CD4-positive, alpha-beta memory T cell (primary cell): ENCODE data around the gene LNPEP. TPM values are rescaled to one million over a fixed set of nuclear protein-coding genes. Genes with fewer than 3 reads are reported as not detected.

Experiments
- CTCF ChIA-PET: fragments of 350-600 bp; sonication (Branson Sonifier 250); formaldehyde crosslinking; loops from one replicate; lab custom pipeline; 2021; ENCODE audit warnings: inconsistent platforms; ENCODE audit not compliant: partially characterized antibody; lab: Charles Lee
- POLR2A ChIA-PET: fragments of 350-600 bp; sonication (Branson Sonifier 250); formaldehyde crosslinking; loops from one replicate; lab custom pipeline; 2021; ENCODE audit not compliant: partially characterized antibody; lab: Charles Lee
- DNase-seq, 5 donors: peaks; one replicate each; pipeline versions ENCODE4 v3.0.0 to v3.0.0-alpha.2; 2020 to 2022; ENCODE audit warnings: mixed read lengths in 1 of 5
- H3K27ac ChIP-seq: one replicate; pipeline ENCODE4 v1.7.0; 2013; ENCODE audit warnings: low read depth, low read length
- H3K27me3 ChIP-seq: 2 replicates; pipeline ENCODE4 v1.7.0; 2013; ENCODE audit warnings: mild to moderate bottlenecking, low read length, moderate library complexity; ENCODE audit not compliant: insufficient read depth
- H3K36me3 ChIP-seq: 2 replicates; pipeline ENCODE4 v1.7.0; 2013; ENCODE audit warnings: mild to moderate bottlenecking, low read length, moderate library complexity; ENCODE audit not compliant: insufficient read depth
- H3K4me1 ChIP-seq: 2 replicates; pipeline ENCODE4 v1.7.0; 2013; ENCODE audit warnings: mild to moderate bottlenecking, low read length, moderate library complexity; ENCODE audit not compliant: insufficient read depth
- H3K4me3 ChIP-seq, 2 donors: one replicate each; pipeline ENCODE4 v1.7.0; 2013; ENCODE audit warnings: low read length in 2 of 2, mild to moderate bottlenecking in 1 of 2
- H3K9me3 ChIP-seq, 2 donors: one replicate each; pipeline ENCODE4 v1.7.0; 2013; ENCODE audit warnings: low read length in 2 of 2, control low read depth in 1 of 2; ENCODE audit not compliant: control insufficient read depth in 1 of 2
- H3K27ac Mint-ChIP-seq, 7 donors: one replicate each; pipeline ENCODE4 v1.8.0; 2020 to 2021; ENCODE audit warnings: mixed read lengths in 7 of 7, mild to moderate bottlenecking in 6 of 7, inconsistent platforms in 3 of 7, moderate library complexity in 3 of 7
- H3K27me3 Mint-ChIP-seq, 2 donors: one replicate each; pipeline ENCODE4 v1.8.0; 2020 to 2021; ENCODE audit warnings: mixed read lengths in 2 of 2
- H3K36me3 Mint-ChIP-seq, 2 donors: one replicate each; pipeline ENCODE4 v1.8.0; 2020 to 2021; ENCODE audit warnings: mixed read lengths in 2 of 2, inconsistent platforms in 1 of 2, mild to moderate bottlenecking in 1 of 2
- H3K4me1 Mint-ChIP-seq, 4 donors: one replicate each; pipeline ENCODE4 v1.8.0; 2020 to 2021; ENCODE audit warnings: mixed read lengths in 4 of 4, mild to moderate bottlenecking in 1 of 4
- H3K4me3 Mint-ChIP-seq, 8 donors: one replicate each; pipeline ENCODE4 v1.8.0; 2020 to 2021; ENCODE audit warnings: mixed read lengths in 8 of 8, mild to moderate bottlenecking in 7 of 8, moderate library complexity in 6 of 8, inconsistent platforms in 3 of 8
- H3K9me3 Mint-ChIP-seq, 8 donors: one replicate each; pipeline ENCODE4 v1.8.0; 2020 to 2021; ENCODE audit warnings: mixed read lengths in 8 of 8, mild to moderate bottlenecking in 5 of 8, inconsistent platforms in 3 of 8, moderate library complexity in 1 of 8
- intact Hi-C: fragments of 100-400 bp; cut with micrococcal nuclease; formaldehyde crosslinking; loops from one replicate; pipeline ENCODE4 v1.15.1; 2023
- polyA plus RNA-seq, 2 donors: library from polyadenylated mRNA; unstranded; fragments of 300-500 nt; fragmentation: Illumina TruSeq; gene quantifications; one replicate each; pipeline ENCODE4 v1.2.3, GENCODE V29; 2021
- total RNA-seq, 2 experiments: library from RNA; stranded (reverse); gene quantifications; one replicate each; pipeline ENCODE4 v1.2.3, GENCODE V29; 2021

LNPEP gene
- total and polyA plus RNA-seq, 4 experiments from 2014 or later = 23.5 to 97.3 (median 65.5) TPM

DNA sequence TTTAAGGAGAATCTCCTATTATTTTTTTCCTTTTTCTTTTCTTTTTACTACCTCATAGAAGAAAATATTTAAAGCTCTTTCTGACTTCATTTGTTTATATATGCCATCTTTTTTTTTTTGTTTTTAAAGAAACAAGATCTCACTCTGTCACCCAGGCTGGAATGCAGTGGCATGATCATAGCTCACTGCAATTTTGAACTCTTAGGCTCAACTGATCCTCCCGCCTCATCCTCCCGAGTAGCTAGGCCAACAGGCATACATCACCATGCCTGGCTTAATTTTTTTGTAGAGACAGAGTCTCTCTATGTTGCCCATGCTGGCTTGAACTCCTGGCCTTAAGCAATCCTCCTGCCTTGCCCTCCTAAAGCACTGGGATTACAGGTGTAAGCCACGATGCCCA, 59.5 kb downstream of the LNPEP start:
- no peaks in the 10 kb centered on the region for H3K9me3 Mint-ChIP-seq
- H3K9me3 ChIP-seq = no peaks in the 10 kb centered on the region
- POLR2A ChIA-PET = no interaction called here
- no peak overlapping the region for H3K4me3 ChIP-seq
- CTCF ChIA-PET = interaction anchor here (1.1 kb wide), 1 partner anchor 128 kb away, joined by 3 read pairs; no protein-coding TSS in a partner anchor
- no peaks in the 10 kb centered on the region for H3K4me1 ChIP-seq
- peak overlapping the region in 4 of 7 donors; percentile 36 to 82 (median 44) for H3K27ac Mint-ChIP-seq
- H3K27me3 ChIP-seq = no peaks in the 10 kb centered on the region
- intact Hi-C loops = loop anchor here (2.0 to 5.0 kb wide), 2 partner anchors 15 to 167 kb away; no protein-coding TSS in a partner anchor
- no peak overlapping the region for H3K4me3 Mint-ChIP-seq
- no peak overlapping the region for H3K27ac ChIP-seq
- H3K27me3 Mint-ChIP-seq = no peaks in the 10 kb centered on the region
- H3K36me3 Mint-ChIP-seq = peaks cover 53 to 60% of the 10 kb centered on the region in 2 donors
- H3K36me3 ChIP-seq = peaks cover 56% of the 10 kb centered on the region
- DNase-seq = no peak
- peaks cover 11 to 27% (median 19%) of the 10 kb centered on the region in 4 donors for H3K4me1 Mint-ChIP-seq

GRCh38 chr5:96997265-96997859, 61.5 kb downstream of the LNPEP start:
- no peak overlapping the region for H3K4me3 Mint-ChIP-seq
- H3K4me3 ChIP-seq = no peak overlapping the region
- CTCF ChIA-PET = interaction anchor here (1.0 to 2.6 kb wide), 18 partner anchors 10 to 245 kb away, joined by 3 to 14 read pairs (median 4); partner anchors contain the start of genes ERAP2 and LNPEP
- H3K36me3 Mint-ChIP-seq = peaks cover 38 to 50% of the 10 kb centered on the region in 2 donors
- H3K9me3 ChIP-seq = no peaks in the 10 kb centered on the region
- peak in 4 of 5 donors; percentile 14 to 24 (median 18) for DNase-seq
- H3K27ac Mint-ChIP-seq = peak overlapping the region in 2 of 7 donors; percentile 37 to 43
- H3K36me3 ChIP-seq = peaks cover 55% of the 10 kb centered on the region
- H3K4me1 Mint-ChIP-seq = peaks cover 8 to 22% (median 14%) of the 10 kb centered on the region in 4 donors
- intact Hi-C loops = loop anchor here (5.0 kb wide), 1 partner anchor 165 kb away; no protein-coding TSS in a partner anchor
- POLR2A ChIA-PET = interaction anchor here (1.1 to 1.7 kb wide), 3 partner anchors 59 to 129 kb away, joined by 3 to 7 read pairs (median 5); partner anchors contain the start of gene LNPEP
- H3K27ac ChIP-seq = no peak overlapping the region
- no peaks in the 10 kb centered on the region for H3K4me1 ChIP-seq
- no peaks in the 10 kb centered on the region for H3K27me3 ChIP-seq
- H3K9me3 Mint-ChIP-seq = no peaks in the 10 kb centered on the region
- no peaks in the 10 kb centered on the region for H3K27me3 Mint-ChIP-seq

DNA sequence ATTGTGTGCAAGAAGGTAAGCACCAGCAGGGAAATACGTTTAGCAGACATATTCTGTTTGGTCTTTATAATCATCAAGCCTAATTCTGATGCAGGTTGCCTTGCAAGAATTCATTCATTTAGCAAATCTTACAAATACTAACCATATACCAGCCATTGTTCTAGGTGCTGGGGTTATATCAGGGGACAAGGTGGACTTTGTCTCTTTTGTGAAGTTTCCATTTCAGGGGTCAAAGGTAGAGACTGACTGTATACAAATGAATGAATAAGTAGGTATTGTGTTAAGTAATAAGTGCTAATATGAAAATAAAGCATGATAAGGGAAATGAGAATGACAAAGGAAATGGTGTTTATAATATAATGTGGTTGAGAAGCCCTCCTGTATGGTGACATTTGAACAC, 64.0 kb downstream of the LNPEP start:
- no peak overlapping the region for H3K4me3 Mint-ChIP-seq
- CTCF ChIA-PET = no interaction called here

DNA sequence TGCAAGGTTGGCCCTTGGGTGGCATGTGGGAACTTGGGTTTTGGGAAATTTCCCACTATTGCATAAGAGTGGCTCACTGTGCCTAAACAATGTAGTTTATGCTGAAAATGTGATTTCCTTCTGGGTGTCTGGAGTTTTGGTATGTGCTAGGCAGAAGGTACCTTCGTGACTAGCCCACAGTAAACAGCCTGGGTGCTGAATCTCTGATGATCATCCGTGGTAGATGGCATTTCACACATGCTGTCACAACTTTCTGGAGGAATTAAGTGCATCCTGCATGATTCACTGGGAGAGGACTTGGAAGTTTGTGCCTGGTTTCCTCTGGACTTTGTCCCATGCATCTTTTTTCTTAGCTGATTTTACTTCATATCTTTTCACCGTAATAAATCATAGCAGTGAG, 64.5 kb downstream of the LNPEP start:
- POLR2A ChIA-PET = no interaction called here
- Mint-ChIP-seq H3K4me1 (peaks cover 10 to 21% (median 16%) of the 10 kb centered on the region in 4 donors), H3K9me3 (no peaks in the 10 kb centered on the region), H3K27ac (peak overlapping the region in 2 of 7 donors; percentile 13 to 19), H3K27me3 (no peaks in the 10 kb centered on the region), H3K4me3 (no peak overlapping the region), H3K36me3 (peaks cover 23 to 35% of the 10 kb centered on the region in 2 donors)
- H3K4me1 ChIP-seq = peaks cover 14% of the 10 kb centered on the region
- no peak overlapping the region for H3K4me3 ChIP-seq
- H3K27ac ChIP-seq = no peak overlapping the region
- intact Hi-C loops = loop anchor here (10.0 kb wide), 1 partner anchor 246 kb away; no protein-coding TSS in a partner anchor
- no peaks in the 10 kb centered on the region for H3K27me3 ChIP-seq
- CTCF ChIA-PET = no interaction called here
- peaks cover 47% of the 10 kb centered on the region for H3K36me3 ChIP-seq
- DNase-seq = no peak
- H3K9me3 ChIP-seq = no peaks in the 10 kb centered on the region

More for the DNA sequence above, 64.0 kb downstream of the LNPEP start:
- H3K4me1 ChIP-seq = peaks cover 8% of the 10 kb centered on the region
- peak overlapping the region in 4 of 7 donors; percentile 13 to 40 (median 24) for H3K27ac Mint-ChIP-seq
- no peaks in the 10 kb centered on the region for H3K9me3 Mint-ChIP-seq
- no peaks in the 10 kb centered on the region for H3K27me3 ChIP-seq
- intact Hi-C loops = loop anchor here (5.0 to 10.0 kb wide), 2 partner anchors 162 to 245 kb away; no protein-coding TSS in a partner anchor
- H3K9me3 ChIP-seq = no peaks in the 10 kb centered on the region
- peaks cover 24 to 40% of the 10 kb centered on the region in 2 donors for H3K36me3 Mint-ChIP-seq
- H3K27me3 Mint-ChIP-seq = no peaks in the 10 kb centered on the region
- peaks cover 10 to 21% (median 17%) of the 10 kb centered on the region in 4 donors for H3K4me1 Mint-ChIP-seq
- DNase-seq = no peak
- H3K4me3 ChIP-seq = no peak overlapping the region
- peaks cover 47% of the 10 kb centered on the region for H3K36me3 ChIP-seq
- no peak overlapping the region for H3K27ac ChIP-seq
- POLR2A ChIA-PET = no interaction called here

DNA sequence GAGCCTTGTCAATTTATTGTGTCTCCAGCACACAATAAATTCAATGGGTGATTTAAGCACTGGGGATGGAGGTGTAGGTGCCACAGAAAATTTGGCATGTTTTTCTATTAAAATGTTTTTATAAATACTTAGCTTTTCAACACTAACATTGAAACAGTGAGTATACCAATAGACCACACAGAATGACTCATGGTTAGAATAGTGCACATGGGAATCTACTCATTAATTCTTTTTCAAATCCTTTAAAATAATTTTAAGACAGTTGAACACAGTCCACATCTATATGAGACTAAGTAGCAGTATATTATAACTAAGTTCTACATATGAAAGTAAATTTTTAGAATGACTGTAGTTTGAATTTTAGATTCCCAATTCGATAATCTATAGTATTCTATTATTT, 67.1 kb downstream of the LNPEP start:
- H3K4me1 ChIP-seq = peaks cover 14% of the 10 kb centered on the region
- Mint-ChIP-seq H3K27ac (no peak overlapping the region), H3K27me3 (no peaks in the 10 kb centered on the region), H3K4me1 (peaks cover 12 to 18% (median 16%) of the 10 kb centered on the region in 4 donors), H3K9me3 (no peaks in the 10 kb centered on the region), H3K36me3 (peaks cover 27% of the 10 kb centered on the region in 2 donors), H3K4me3 (no peak overlapping the region)
- H3K27me3 ChIP-seq = no peaks in the 10 kb centered on the region
- peaks cover 53% of the 10 kb centered on the region for H3K36me3 ChIP-seq
- H3K27ac ChIP-seq = no peak overlapping the region
- H3K4me3 ChIP-seq = no peak overlapping the region
- no peaks in the 10 kb centered on the region for H3K9me3 ChIP-seq
- no peak for DNase-seq
- POLR2A ChIA-PET = no interaction called here
- intact Hi-C loops = loop anchor here (10.0 kb wide), 1 partner anchor 248 kb away; no protein-coding TSS in a partner anchor
- CTCF ChIA-PET = interaction anchor here (1.0 to 2.9 kb wide), 3 partner anchors 18 to 251 kb away, joined by 3 to 10 read pairs (median 4); no protein-coding TSS in a partner anchor

- peak overlapping the region in 5 of 7 donors; percentile 53 to 61 (median 60) for H3K27ac Mint-ChIP-seq
- POLR2A ChIA-PET = no interaction called here
These were observed 68.7 kb downstream of the LNPEP start for GRCh38 chr5:97004423-97005060.

More at GRCh38 chr5:97004423-97005060, 68.7 kb downstream of the LNPEP start:
- no peaks in the 10 kb centered on the region for H3K9me3 ChIP-seq
- no peak overlapping the region for H3K4me3 Mint-ChIP-seq
- H3K4me3 ChIP-seq = no peak overlapping the region
- H3K4me1 ChIP-seq = peaks cover 23% of the 10 kb centered on the region
- H3K27ac ChIP-seq = no peak overlapping the region
- H3K9me3 Mint-ChIP-seq = no peaks in the 10 kb centered on the region
- DNase-seq = no peak
- peaks cover 20 to 34% of the 10 kb centered on the region in 2 donors for H3K36me3 Mint-ChIP-seq
- H3K4me1 Mint-ChIP-seq = peaks cover 15 to 21% (median 19%) of the 10 kb centered on the region in 4 donors
- H3K27me3 Mint-ChIP-seq = no peaks in the 10 kb centered on the region
- intact Hi-C loops = loop anchor here (5.0 to 10.0 kb wide), 2 partner anchors 32 to 250 kb away; no protein-coding TSS in a partner anchor
- H3K27me3 ChIP-seq = no peaks in the 10 kb centered on the region
- CTCF ChIA-PET = interaction anchor here (2.9 kb wide), 1 partner anchor 135 kb away, joined by 10 read pairs; no protein-coding TSS in a partner anchor
- peaks cover 37% of the 10 kb centered on the region for H3K36me3 ChIP-seq
